Measurements from ENCODE around the gene SMIM1. TPM values are rescaled to one million over a fixed set of nuclear protein-coding genes. Genes with fewer than 3 reads are reported as not detected.

Gene SMIM1
- total RNA-seq, 1 donor from 2014 or later: 15.1 TPM

DNA sequence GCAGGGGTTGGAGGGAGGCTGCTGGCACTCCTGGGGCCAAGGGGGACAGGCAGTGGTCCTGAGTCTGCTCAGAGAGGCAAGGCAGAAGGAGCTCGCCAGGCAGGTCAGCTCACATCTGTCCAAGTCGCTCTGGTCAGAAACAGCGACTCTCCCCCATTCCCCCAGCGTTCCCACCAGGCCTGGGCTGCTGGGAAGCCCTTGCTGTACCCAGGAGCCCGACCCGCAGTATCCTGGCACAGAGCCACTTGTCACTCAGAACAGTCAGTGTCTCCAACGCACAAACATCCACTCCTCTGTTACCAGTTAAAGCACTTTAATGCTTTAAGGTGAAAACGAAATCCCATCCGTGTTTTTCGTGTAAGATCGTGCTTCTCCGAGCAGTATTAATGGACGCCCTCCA lies 36.9 kb upstream of the SMIM1 start:
- no peaks in the 10 kb centered on the region for H3K36me3 Mint-ChIP-seq
- H3K4me1 Mint-ChIP-seq (ENCODE audit: unreplicated experiment): no peaks in the 10 kb centered on the region
- H3K27ac Mint-ChIP-seq: no peak overlapping the region
- no peaks in the 10 kb centered on the region for H3K9me3 Mint-ChIP-seq
- no peak overlapping the region for H3K4me3 Mint-ChIP-seq
- no peak for TF ChIP-seq CTCF (conservative IDR thresholded peaks at IDR 0.05)
- DNase-seq (ENCODE audit: extremely low spot score, unreplicated experiment): no peak
- H3K27me3 Mint-ChIP-seq: no peaks in the 10 kb centered on the region

DNA sequence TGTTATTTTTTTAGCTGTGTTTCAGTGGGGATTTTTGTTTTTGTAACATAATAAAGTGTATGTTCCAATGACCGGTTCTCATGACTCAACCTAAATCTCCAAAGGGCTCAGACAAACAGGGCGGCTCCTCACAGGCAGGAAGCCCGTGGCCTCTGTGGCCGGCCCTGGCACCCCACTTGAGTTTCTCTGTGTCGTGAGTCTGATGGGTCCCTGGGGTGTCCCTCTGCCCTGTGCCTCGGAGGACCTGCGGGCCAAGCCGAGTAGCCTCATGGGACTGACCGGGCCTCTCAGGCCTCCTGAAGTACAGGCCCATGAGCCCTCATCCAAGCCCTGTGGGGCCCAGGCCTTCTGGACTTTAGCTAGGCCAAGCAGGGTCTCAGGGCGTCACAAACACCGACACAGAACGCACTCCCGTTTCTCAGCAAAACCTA lies 36.4 kb upstream of the SMIM1 start:
- H3K9me3 Mint-ChIP-seq: no peaks in the 10 kb centered on the region
- no peak for TF ChIP-seq CTCF (conservative IDR thresholded peaks at IDR 0.05)
- H3K27me3 Mint-ChIP-seq: no peaks in the 10 kb centered on the region
- H3K36me3 Mint-ChIP-seq: no peaks in the 10 kb centered on the region
- H3K4me3 Mint-ChIP-seq: no peak overlapping the region
- H3K27ac Mint-ChIP-seq: no peak overlapping the region
- H3K4me1 Mint-ChIP-seq (ENCODE audit: unreplicated experiment): no peaks in the 10 kb centered on the region
- DNase-seq (ENCODE audit: extremely low spot score, unreplicated experiment): no peak

DNA sequence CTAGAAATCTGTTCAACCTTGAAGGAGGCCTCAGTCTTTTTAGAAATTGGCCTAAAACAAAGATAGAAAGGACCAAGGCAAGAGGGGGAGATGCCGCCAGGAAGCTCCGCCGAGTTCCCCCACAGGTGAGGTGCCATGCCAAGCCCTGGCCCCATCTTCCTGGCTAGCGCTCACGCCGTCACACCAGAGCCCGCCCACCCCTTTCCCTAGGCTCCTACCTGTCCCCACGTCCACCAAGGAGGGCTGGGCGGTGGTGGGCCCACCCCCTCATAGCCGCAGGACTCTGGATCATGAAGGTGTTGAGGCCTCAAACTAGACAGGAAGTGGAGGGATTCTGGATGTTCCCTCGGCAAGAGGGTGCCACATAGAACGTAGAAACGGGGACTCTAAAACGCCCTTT lies 35.8 kb upstream of the SMIM1 start:
- Mint-ChIP-seq H3K27me3 (no peaks in the 10 kb centered on the region), H3K36me3 (peaks cover 4% of the 10 kb centered on the region), H3K4me1 (ENCODE audit: unreplicated experiment) (no peaks in the 10 kb centered on the region), H3K4me3 (no peak overlapping the region), H3K9me3 (no peaks in the 10 kb centered on the region), H3K27ac (no peak overlapping the region)
- TF ChIP-seq CTCF (conservative IDR thresholded peaks at IDR 0.05): no peak
- DNase-seq (ENCODE audit: extremely low spot score, unreplicated experiment): no peak

DNA sequence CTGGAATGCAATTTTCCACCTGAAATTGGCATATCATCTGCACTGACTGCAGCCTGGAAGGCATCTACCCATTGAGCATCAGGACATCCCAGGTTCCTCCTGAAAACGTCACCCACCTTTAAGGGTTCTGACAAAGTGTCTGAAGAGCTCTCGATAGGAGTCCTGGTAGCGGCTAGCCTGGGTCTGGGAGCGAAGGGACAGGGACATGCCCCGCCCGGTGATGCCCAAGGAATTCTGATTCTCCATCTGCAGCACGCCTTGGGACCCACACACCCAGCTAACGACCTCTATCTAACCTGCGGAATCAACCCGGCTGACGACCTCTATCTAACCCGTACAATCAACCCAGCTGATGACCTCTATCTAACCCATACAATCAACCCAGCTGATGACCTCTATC lies 33.6 kb upstream of the SMIM1 start:
- no peak for TF ChIP-seq CTCF (conservative IDR thresholded peaks at IDR 0.05)
- Mint-ChIP-seq H3K4me3 (no peak overlapping the region), H3K27ac (no peak overlapping the region), H3K4me1 (ENCODE audit: unreplicated experiment) (no peaks in the 10 kb centered on the region), H3K27me3 (no peaks in the 10 kb centered on the region), H3K36me3 (peaks cover 4% of the 10 kb centered on the region), H3K9me3 (no peaks in the 10 kb centered on the region)
- DNase-seq (ENCODE audit: extremely low spot score, unreplicated experiment): no peak

GRCh38 chr1:3740042-3740441 lies 32.5 kb upstream of the SMIM1 start:
- DNase-seq (ENCODE audit: extremely low spot score, unreplicated experiment): no peak
- no peak overlapping the region for H3K4me3 Mint-ChIP-seq
- H3K27me3 Mint-ChIP-seq: no peaks in the 10 kb centered on the region
- no peak overlapping the region for H3K27ac Mint-ChIP-seq
- H3K4me1 Mint-ChIP-seq (ENCODE audit: unreplicated experiment): peaks cover 1% of the 10 kb centered on the region
- no peaks in the 10 kb centered on the region for H3K9me3 Mint-ChIP-seq
- peaks cover 4% of the 10 kb centered on the region for H3K36me3 Mint-ChIP-seq
- TF ChIP-seq CTCF (conservative IDR thresholded peaks at IDR 0.05): no peak

- Mint-ChIP-seq H3K27me3 (no peaks in the 10 kb centered on the region), H3K4me1 (ENCODE audit: unreplicated experiment) (peaks cover 7% of the 10 kb centered on the region), H3K4me3 (no peak overlapping the region), H3K9me3 (no peaks in the 10 kb centered on the region), H3K36me3 (peaks cover 4% of the 10 kb centered on the region), H3K27ac (no peak overlapping the region)
- no peak for TF ChIP-seq CTCF (conservative IDR thresholded peaks at IDR 0.05)
- no peak for DNase-seq (ENCODE audit: extremely low spot score, unreplicated experiment)
These were observed 31.8 kb upstream of the SMIM1 start for GRCh38 chr1:3740752-3741151.

Measured in type B pancreatic cell (in vitro differentiated cells).